ENCODE results near the gene RASGEF1C.

Gene RASGEF1C

DNA sequence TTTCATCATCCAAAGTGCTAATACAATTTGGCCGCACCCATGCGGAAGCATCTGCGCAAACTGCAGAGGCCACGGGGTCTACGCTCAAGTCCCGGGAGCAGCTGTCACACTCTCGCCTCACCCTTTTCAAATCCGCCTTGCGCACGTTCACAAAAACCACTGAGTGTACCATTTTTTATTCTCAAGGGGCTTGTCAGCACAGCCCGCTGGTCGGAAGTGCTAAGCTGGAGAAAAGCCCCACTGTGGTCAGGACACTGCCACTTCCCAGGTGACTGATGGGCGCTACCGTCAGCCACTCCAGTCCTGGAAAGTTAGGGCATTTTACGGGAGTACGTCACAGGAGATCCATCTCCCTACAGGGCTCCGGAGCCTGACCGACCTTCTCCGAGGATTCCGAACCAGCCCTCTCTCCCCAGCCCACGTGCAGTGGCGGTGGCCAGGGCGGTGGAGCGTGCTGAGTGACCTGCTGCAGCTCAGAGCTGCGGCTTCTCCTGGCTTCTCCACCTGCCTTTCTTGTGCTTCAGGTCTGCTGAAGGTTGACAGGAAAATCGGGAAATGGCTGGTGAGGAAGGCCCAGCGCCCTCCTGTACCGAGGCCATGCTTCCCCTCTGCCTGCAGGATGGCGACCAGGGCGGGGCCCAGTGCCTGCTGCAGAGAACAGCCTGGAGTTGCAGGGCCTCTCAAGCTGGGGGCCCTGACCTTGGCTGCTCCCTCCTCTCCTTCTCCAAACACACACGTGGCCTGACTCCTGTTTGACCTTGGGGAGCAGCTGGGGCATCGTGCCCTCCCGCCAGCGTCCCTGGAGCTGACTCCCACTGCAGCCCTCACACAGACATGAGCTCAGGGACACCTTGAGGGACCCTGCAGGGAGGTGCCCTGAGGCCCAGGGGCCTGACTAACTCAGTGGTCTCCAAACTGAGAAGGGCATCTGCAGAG is 14.3 kb downstream of the RASGEF1C start:
- CTCF ChIA-PET: interaction anchor here (2.2 kb wide), 1 partner anchor 14 kb away, joined by 13 read pairs; the partner anchor contains the start of gene RASGEF1C
- POLR2A ChIA-PET (ENCODE audit: low non-redundant PET): no interaction called here

DNA sequence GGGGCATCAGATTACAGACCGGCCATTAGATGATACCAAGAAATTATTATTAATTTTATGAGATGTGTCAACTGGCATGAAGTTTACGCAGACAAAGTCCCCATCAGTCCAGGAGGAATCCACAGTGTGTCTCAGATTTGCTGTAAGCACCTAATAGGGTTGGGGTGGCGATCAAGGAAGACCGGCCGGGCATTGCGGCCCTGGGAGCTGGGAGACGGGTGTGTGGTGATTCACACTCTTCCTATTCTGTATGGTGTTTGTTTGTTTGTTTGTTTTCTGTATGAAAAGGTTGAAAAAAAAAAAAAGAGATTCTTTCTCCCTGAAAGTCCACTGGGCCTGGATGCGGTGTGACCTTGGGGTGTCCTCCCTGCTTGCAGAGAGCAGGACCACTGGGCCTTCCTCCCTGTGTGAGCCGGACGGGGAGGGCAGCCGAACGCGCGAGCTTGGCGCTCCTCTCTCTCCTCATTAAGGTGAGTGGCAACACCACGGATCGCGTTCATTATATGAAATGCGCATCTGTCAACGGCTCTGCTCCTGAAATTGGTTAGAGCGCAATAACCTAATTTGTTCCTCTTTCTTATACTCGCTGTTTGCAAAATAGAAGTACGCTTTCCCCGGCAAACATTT is 15.1 kb downstream of the RASGEF1C start:
- TF ChIP-seq, protein P1, sequence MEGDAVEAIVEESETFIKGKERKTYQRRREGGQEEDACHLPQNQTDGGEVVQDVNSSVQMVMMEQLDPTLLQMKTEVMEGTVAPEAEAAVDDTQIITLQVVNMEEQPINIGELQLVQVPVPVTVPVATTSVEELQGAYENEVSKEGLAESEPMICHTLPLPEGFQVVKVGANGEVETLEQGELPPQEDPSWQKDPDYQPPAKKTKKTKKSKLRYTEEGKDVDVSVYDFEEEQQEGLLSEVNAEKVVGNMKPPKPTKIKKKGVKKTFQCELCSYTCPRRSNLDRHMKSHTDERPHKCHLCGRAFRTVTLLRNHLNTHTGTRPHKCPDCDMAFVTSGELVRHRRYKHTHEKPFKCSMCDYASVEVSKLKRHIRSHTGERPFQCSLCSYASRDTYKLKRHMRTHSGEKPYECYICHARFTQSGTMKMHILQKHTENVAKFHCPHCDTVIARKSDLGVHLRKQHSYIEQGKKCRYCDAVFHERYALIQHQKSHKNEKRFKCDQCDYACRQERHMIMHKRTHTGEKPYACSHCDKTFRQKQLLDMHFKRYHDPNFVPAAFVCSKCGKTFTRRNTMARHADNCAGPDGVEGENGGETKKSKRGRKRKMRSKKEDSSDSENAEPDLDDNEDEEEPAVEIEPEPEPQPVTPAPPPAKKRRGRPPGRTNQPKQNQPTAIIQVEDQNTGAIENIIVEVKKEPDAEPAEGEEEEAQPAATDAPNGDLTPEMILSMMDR (conservative IDR thresholded peaks at IDR 0.05; ENCODE audit: low read depth): no peak
- H3K27ac ChIP-seq: no peak overlapping the region
- ChIA-PET POLR2A (ENCODE audit: low non-redundant PET) (no interaction called here), CTCF (interaction anchor here (2.2 kb wide), 1 partner anchor 15 kb away, joined by 13 read pairs; the partner anchor contains the start of gene RASGEF1C)
- DNase-seq (ENCODE audit: low spot score): no peak

More for the DNA sequence above, 14.3 kb downstream of the RASGEF1C start:
- no peak for DNase-seq (ENCODE audit: low spot score)
- TF ChIP-seq, protein P1 (conservative IDR thresholded peaks at IDR 0.05; ENCODE audit: low read depth): no peak
- no peak overlapping the region for H3K27ac ChIP-seq

DNA sequence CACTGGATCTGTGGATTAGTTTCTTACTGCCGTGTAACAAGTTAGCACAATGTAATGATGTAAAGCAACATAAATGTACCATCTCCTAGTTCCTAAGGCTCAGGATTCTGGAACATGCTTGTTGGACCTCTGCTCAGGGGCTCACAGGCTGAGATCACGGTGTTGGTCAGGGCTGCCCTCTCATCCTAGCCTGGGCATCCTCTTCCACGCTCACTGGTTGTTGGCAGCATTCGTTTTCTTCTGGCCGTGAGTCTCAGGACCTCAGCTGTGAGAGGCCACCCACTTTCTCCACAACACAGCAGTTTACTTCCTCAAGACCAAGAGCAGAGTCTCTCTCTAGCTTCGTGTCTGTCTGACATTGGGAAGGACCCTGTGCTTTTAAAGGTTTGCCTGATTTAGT is 17.3 kb downstream of the RASGEF1C start:
- POLR2A ChIA-PET (ENCODE audit: low non-redundant PET): no interaction called here
- H3K27ac ChIP-seq: no peak overlapping the region
- no peak for DNase-seq (ENCODE audit: low spot score)
- CTCF ChIA-PET: no interaction called here
- TF ChIP-seq, protein P1 (conservative IDR thresholded peaks at IDR 0.05; ENCODE audit: low read depth): no peak

DNA sequence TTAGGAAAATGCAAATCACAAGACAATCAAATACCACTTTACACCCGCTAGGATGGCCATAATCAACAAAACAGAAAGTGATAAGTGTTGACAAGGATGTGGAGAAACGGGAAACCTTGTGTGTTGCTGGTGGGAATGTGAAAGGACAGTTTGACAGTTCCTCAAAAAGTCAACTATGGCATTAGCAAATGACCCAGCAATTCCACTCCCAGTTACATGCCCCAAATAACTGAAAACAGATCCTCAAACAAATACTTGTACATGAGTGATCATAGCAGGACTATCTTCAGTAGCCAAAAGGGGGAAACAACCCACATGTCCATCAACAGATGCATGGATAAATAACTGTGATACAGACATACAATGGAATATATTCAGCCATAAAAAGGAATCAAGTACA is 21.2 kb downstream of the RASGEF1C start:
- CTCF ChIA-PET: no interaction called here
- TF ChIP-seq, protein P1 (conservative IDR thresholded peaks at IDR 0.05; ENCODE audit: low read depth): no peak
- DNase-seq (ENCODE audit: low spot score): no peak
- H3K27ac ChIP-seq: no peak overlapping the region
- POLR2A ChIA-PET (ENCODE audit: low non-redundant PET): no interaction called here

DNA sequence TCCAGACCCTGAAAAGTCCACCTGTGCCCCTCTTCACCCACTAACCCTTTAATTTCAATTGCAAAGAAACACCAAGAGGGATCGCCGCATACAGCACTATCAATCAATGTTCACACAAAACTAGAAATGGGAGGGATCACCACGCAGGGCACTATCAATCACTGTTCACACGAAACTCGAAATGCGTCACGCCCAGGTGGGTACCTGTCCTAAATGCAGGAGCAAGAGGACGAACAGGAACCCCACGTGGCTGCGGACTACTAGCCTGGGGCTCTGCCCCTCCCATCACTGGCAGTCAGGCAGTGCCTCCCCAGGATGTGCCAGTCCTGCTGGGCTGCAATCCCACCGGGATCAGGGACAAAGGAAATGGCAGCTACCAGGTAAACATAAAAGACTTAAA is 28.2 kb downstream of the RASGEF1C start:
- H3K27ac ChIP-seq: no peak overlapping the region
- CTCF ChIA-PET: interaction anchor here (0.6 kb wide), 1 partner anchor 27 kb away, joined by 3 read pairs; no protein-coding TSS in a partner anchor
- DNase-seq (ENCODE audit: low spot score): no peak
- POLR2A ChIA-PET (ENCODE audit: low non-redundant PET): no interaction called here
- TF ChIP-seq, protein P1 (conservative IDR thresholded peaks at IDR 0.05; ENCODE audit: low read depth): no peak

DNA sequence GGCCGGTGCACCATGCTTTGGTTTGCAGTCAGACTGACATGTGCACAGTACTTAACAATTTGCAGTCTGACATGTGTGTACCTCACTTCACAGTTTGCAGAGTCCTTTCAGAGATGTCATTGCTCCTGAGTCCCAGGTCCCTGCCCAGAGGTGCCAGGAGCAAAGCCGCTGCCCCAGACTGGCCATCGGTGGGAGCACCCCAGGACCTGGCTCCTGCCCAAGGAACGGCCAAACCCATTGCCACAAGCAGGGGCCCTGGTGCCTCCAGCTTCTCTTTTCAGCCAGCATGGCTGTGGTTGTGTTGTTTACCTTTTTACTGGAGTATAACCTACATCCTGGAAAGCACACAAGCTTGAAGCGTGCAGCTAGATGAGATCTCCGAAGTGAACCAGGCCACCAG is 28.6 kb downstream of the RASGEF1C start:
- CTCF ChIA-PET: interaction anchor here (0.6 kb wide), 3 partner anchors 27 to 392 kb away, joined by 3 to 7 read pairs (median 3); no protein-coding TSS in a partner anchor
- TF ChIP-seq, protein P1 (conservative IDR thresholded peaks at IDR 0.05; ENCODE audit: low read depth): no peak
- no peak for DNase-seq (ENCODE audit: low spot score)
- POLR2A ChIA-PET (ENCODE audit: low non-redundant PET): no interaction called here
- no peak overlapping the region for H3K27ac ChIP-seq
